ENCODE data around the gene CDC42EP1. TPM values are rescaled to one million over a fixed set of nuclear protein-coding genes. Genes with fewer than 3 reads are reported as not detected.

Gene CDC42EP1
- total RNA-seq, 1 experiment from 2014 or later = 43.9 TPM

DNA sequence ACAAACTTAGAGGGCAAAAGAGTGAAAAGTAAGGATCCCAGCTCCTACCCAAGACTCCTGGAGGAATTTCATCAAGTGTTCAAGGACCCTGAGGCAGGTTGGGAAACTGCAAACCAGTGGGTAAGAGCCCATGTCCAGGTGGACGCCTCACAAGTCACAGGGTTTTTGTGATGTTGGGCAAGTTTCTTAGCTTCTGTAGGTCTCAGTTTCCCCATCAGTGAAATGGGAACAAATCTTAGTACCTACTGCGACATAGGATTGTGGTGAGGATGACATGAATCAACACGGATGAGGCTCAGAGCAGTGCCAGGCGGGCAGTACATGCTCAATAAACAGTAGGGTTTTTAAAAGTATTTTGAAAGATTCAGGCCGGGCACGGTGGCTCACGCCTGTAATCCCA, 17.3 kb upstream of the CDC42EP1 start:
- TF ChIP-seq EZH2phosphoT487 (IDR thresholded peaks at IDR 0.05; ENCODE audit: borderline replicate concordance, low read length) (no peak), EZH2 (IDR thresholded peaks at IDR 0.05; ENCODE audit: low read length, unreplicated experiment) (no peak)
- H3K9me3 ChIP-seq (ENCODE audit: low read length) = no peaks in the 10 kb centered on the region
- no peak for DNase-seq
- no peak overlapping the region for H3K4me3 ChIP-seq (ENCODE audit: low read length)
- no peaks in the 10 kb centered on the region for H3K79me2 ChIP-seq (ENCODE audit: low read length)
- no peaks in the 10 kb centered on the region for H3K27me3 ChIP-seq (ENCODE audit: low read length)
- ChIA-PET CTCF (interaction anchor here (1.5 kb wide), 1 partner anchor 49 kb away, joined by 5 read pairs; no protein-coding TSS in a partner anchor), POLR2A (ENCODE audit: unreplicated experiment) (interaction anchor here (0.6 kb wide), 1 partner anchor 25 kb away, joined by 3 read pairs; no protein-coding TSS in a partner anchor)
- no peak overlapping the region for H3K4me2 ChIP-seq (ENCODE audit: low read length)
- H3K27ac ChIP-seq (ENCODE audit: low read length) = 0 out of 2 replicates have a peak overlapping the region, but pooled peaks have one; percentile 80
- BruUV-seq (replicated peaks) = no TSS peak
- H3K36me3 ChIP-seq (ENCODE audit: low read depth, low read length) = no peaks in the 10 kb centered on the region; the same call in 1 of the 2 replicates
- no peaks in the 10 kb centered on the region for H3F3A ChIP-seq (ENCODE audit: low read length, unreplicated experiment)
- H3K9ac ChIP-seq (ENCODE audit: low read length) = no peak overlapping the region
- no peak overlapping the region for H2AFZ ChIP-seq (ENCODE audit: low read length)
- intact Hi-C loops (cut with micrococcal nuclease) = no loop called here
- no peaks in the 10 kb centered on the region for H4K20me1 ChIP-seq (ENCODE audit: low read length)
- no peak for ATAC-seq
- peaks cover 30% of the 10 kb centered on the region for H3K4me1 ChIP-seq (ENCODE audit: insufficient read depth, low read length)
- H3K9me2 ChIP-seq (replicated peaks; ENCODE audit: low read length) = no peaks in the 10 kb centered on the region

DNA sequence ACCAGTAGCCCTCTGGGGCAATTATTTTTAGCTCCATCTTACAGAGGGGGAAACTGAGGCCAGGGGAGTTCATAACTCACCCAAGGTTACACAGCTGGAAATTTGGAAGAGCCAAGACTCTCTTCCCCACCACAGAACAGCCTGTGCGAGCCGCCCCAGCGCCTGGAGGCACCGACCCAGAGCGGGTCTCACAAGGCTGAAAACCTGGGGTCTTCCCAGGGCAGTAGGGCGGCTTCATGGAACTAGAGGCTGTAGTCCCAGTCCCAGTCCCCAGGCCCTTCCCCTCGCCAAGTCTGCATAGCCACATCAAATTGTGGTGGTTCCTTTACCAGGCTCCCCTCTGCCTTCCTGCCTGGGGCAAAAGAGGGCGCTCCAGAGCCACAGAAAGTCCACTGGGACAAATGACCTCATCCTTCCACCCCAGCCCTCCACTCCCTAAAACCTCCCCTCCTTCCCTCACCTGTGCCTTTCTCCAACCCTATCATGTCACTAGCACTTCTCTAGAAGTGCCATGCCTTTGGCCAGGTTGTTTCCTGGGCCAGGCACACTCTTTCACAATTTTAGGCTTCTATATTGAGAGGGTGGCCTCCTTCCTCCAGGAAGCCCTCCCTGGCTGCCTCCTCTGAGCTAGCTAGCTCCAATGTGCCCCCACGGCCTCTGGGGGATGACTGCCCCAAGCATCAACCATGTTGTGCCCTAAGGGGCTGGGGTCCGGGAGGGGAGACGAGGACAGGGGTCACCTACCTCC, 15.2 kb upstream of the CDC42EP1 start:
- no peaks in the 10 kb centered on the region for H3K9me3 ChIP-seq (ENCODE audit: low read length)
- TF ChIP-seq EZH2phosphoT487 (IDR thresholded peaks at IDR 0.05; ENCODE audit: borderline replicate concordance, low read length) = no peak
- TF ChIP-seq, protein P1, sequence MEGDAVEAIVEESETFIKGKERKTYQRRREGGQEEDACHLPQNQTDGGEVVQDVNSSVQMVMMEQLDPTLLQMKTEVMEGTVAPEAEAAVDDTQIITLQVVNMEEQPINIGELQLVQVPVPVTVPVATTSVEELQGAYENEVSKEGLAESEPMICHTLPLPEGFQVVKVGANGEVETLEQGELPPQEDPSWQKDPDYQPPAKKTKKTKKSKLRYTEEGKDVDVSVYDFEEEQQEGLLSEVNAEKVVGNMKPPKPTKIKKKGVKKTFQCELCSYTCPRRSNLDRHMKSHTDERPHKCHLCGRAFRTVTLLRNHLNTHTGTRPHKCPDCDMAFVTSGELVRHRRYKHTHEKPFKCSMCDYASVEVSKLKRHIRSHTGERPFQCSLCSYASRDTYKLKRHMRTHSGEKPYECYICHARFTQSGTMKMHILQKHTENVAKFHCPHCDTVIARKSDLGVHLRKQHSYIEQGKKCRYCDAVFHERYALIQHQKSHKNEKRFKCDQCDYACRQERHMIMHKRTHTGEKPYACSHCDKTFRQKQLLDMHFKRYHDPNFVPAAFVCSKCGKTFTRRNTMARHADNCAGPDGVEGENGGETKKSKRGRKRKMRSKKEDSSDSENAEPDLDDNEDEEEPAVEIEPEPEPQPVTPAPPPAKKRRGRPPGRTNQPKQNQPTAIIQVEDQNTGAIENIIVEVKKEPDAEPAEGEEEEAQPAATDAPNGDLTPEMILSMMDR (conservative IDR thresholded peaks at IDR 0.05; ENCODE audit: low read depth, low read length) = peak; percentile 74
- ATAC-seq (peak; percentile 39), DNase-seq (peak; percentile 78)
- no peaks in the 10 kb centered on the region for H4K20me1 ChIP-seq (ENCODE audit: low read length)
- H3K36me3 ChIP-seq (ENCODE audit: low read depth, low read length) = no peaks in the 10 kb centered on the region
- H3K9me2 ChIP-seq (replicated peaks; ENCODE audit: low read length) = no peaks in the 10 kb centered on the region
- peak overlapping the region; percentile 71 for H3K4me2 ChIP-seq (ENCODE audit: low read length)
- no peaks in the 10 kb centered on the region for H3F3A ChIP-seq (ENCODE audit: low read length, unreplicated experiment)
- no peaks in the 10 kb centered on the region for H3K27me3 ChIP-seq (ENCODE audit: low read length)
- H3K27ac ChIP-seq (ENCODE audit: low read length) = no peak overlapping the region
- H3K9ac ChIP-seq (ENCODE audit: low read length) = no peak overlapping the region
- H3K4me1 ChIP-seq (ENCODE audit: insufficient read depth, low read length) = peaks cover 28% of the 10 kb centered on the region
- no peaks in the 10 kb centered on the region for H3K79me2 ChIP-seq (ENCODE audit: low read length)
- H2AFZ ChIP-seq (ENCODE audit: low read length) = no peak overlapping the region
- POLR2A ChIA-PET (ENCODE audit: unreplicated experiment) = interaction anchor here (0.6 kb wide), 1 partner anchor 22 kb away, joined by 3 read pairs; no protein-coding TSS in a partner anchor
- BruUV-seq (replicated peaks) = no TSS peak
- CTCF ChIA-PET = interaction anchor here (1.1 to 1.7 kb wide), 2 partner anchors 17 to 47 kb away, joined by 5 to 6 read pairs; no protein-coding TSS in a partner anchor
- intact Hi-C loops (cut with micrococcal nuclease) = loop anchor here (1.0 kb wide), 1 partner anchor 47 kb away; no protein-coding TSS in a partner anchor
- H3K4me3 ChIP-seq (ENCODE audit: low read length) = no peak overlapping the region

DNA sequence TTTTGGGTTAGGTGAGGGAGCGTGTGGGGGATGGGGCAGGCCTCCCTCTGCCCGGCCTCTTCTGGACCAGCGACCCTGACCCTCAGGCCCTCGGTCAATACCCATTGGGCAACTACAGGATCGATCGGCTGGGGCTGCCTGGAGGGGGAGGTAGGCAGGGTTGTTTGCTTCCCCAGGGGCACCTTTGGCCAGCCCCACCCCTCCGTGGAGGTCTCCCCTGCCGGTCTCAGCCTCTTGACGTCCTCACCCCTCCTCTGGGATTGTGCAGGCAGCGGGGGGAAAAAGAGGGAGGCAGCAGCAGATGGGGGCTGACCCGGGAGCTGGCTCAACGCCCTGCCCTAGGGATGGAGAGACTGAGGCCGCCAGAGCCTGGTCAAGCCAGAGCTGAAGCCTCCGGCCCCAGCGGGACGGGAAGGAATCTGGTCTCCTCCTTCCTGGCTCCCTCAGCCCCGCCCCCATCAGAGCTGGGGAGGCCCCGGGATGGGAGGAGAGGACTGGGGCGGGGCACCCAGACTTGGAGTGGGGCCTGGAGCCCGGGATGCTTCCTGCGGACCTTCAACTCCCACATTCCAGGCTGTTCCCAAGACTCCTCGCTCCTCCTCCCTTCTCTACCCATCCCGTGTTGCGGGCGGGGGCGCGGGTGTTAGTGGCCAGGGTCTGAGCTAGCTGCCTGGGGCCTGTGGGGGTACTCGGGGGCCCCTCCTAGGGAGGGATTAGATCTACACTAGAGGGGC, 14.4 kb upstream of the CDC42EP1 start:
- no peaks in the 10 kb centered on the region for H4K20me1 ChIP-seq (ENCODE audit: low read length)
- CTCF ChIA-PET = interaction anchor here (1.1 to 1.7 kb wide), 2 partner anchors 16 to 46 kb away, joined by 5 to 6 read pairs; no protein-coding TSS in a partner anchor
- no peaks in the 10 kb centered on the region for H3K79me2 ChIP-seq (ENCODE audit: low read length)
- intact Hi-C loops (cut with micrococcal nuclease) = loop anchor here (1.0 kb wide), 1 partner anchor 46 kb away; no protein-coding TSS in a partner anchor
- no peaks in the 10 kb centered on the region for H3K36me3 ChIP-seq (ENCODE audit: low read depth, low read length)
- peak; percentile 65 for ATAC-seq
- H3K9me3 ChIP-seq (ENCODE audit: low read length) = no peaks in the 10 kb centered on the region
- no peak for TF ChIP-seq EZH2 (IDR thresholded peaks at IDR 0.05; ENCODE audit: low read length, unreplicated experiment)
- TF ChIP-seq, protein P1 (conservative IDR thresholded peaks at IDR 0.05; ENCODE audit: low read depth, low read length) = no peak
- no peak for TF ChIP-seq EZH2phosphoT487 (IDR thresholded peaks at IDR 0.05; ENCODE audit: borderline replicate concordance, low read length)
- no peak overlapping the region for H3K27ac ChIP-seq (ENCODE audit: low read length)
- peaks cover 28% of the 10 kb centered on the region for H3K4me1 ChIP-seq (ENCODE audit: insufficient read depth, low read length)
- H3K9ac ChIP-seq (ENCODE audit: low read length) = no peak overlapping the region
- no peaks in the 10 kb centered on the region for H3F3A ChIP-seq (ENCODE audit: low read length, unreplicated experiment)
- H3K4me2 ChIP-seq (ENCODE audit: low read length) = peak overlapping the region; percentile 71
- POLR2A ChIA-PET (ENCODE audit: unreplicated experiment) = interaction anchor here (0.6 kb wide), 1 partner anchor 21 kb away, joined by 3 read pairs; no protein-coding TSS in a partner anchor
- H2AFZ ChIP-seq (ENCODE audit: low read length) = peak overlapping the region; percentile 51
- peak; percentile 72 for DNase-seq
- TSS peak; percentile 86 for BruUV-seq (replicated peaks)
- no peaks in the 10 kb centered on the region for H3K9me2 ChIP-seq (replicated peaks; ENCODE audit: low read length)
- no peak overlapping the region for H3K4me3 ChIP-seq (ENCODE audit: low read length)
- no peaks in the 10 kb centered on the region for H3K27me3 ChIP-seq (ENCODE audit: low read length)
